Activated T-cell treated with anti-CD3 and anti-CD28 coated beads for 1 hour (primary cell): Measurements from ENCODE around the gene STH.
"Not testable (repeated sequence)": the region's sequence is repeated elsewhere in the genome, so short reads cannot be mapped to it uniquely, and the experiment has no call there.

Experiments used
- DNase-seq: peaks from one replicate; pipeline ENCODE4 v3.0.0-alpha.2; 2020; ENCODE audit warnings: low read depth

The STH gene

DNA sequence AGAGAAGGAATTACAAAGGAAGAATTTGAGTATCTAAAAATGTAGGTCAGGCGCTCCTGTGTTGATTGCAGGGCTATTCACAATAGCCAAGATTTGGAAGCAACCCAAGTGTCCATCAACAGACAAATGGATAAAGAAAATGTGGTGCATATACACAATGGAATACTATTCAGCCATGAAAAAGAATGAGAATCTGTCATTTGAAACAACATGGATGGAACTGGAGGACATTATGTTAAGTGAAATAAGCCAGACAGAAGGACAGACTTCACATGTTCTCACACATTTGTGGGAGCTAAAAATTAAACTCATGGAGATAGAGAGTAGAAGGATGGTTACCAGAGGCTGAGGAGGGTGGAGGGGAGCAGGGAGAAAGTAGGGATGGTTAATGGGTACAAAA is 7.0 kb downstream of the STH start:
- DNase-seq = not testable (repeated sequence)

DNA sequence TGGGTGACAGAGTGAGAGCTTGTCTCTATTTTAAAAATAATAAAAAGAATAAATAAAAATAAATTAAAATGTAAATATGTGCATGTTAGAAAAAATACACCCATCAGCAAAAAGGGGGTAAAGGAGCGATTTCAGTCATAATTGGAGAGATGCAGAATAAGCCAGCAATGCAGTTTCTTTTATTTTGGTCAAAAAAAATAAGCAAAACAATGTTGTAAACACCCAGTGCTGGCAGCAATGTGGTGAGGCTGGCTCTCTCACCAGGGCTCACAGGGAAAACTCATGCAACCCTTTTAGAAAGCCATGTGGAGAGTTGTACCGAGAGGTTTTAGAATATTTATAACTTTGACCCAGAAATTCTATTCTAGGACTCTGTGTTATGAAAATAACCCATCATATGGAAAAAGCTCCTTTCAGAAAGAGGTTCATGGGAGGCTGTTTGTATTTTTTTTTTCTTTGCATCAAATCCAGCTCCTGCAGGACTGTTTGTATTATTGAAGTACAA is 8.5 kb downstream of the STH start:
- no peak for DNase-seq

DNA sequence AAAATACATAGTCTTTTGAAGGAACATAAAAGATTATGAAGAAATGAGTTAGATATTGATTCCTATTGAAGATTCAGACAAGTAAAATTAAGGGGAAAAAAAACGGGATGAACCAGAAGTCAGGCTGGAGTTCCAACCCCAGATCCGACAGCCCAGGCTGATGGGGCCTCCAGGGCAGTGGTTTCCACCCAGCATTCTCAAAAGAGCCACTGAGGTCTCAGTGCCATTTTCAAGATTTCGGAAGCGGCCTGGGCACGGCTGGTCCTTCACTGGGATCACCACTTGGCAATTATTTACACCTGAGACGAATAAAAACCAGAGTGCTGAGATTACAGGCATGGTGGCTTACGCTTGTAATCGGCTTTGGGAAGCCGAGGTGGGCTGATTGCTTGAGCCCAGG is 9.5 kb downstream of the STH start:
- DNase-seq = no peak

DNA sequence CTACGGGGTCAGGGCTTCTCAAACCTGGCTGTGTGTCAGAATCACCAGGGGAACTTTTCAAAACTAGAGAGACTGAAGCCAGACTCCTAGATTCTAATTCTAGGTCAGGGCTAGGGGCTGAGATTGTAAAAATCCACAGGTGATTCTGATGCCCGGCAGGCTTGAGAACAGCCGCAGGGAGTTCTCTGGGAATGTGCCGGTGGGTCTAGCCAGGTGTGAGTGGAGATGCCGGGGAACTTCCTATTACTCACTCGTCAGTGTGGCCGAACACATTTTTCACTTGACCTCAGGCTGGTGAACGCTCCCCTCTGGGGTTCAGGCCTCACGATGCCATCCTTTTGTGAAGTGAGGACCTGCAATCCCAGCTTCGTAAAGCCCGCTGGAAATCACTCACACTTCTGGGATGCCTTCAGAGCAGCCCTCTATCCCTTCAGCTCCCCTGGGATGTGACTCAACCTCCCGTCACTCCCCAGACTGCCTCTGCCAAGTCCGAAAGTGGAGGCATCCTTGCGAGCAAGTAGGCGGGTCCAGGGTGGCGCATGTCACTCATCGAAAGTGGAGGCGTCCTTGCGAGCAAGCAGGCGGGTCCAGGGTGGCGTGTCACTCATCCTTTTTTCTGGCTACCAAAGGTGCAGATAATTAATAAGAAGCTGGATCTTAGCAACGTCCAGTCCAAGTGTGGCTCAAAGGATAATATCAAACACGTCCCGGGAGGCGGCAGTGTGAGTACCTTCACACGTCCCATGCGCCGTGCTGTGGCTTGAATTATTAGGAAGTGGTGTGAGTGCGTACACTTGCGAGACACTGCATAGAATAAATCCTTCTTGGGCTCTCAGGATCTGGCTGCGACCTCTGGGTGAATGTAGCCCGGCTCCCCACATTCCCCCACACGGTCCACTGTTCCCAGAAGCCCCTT is 10.9 kb downstream of the STH start:
- no peak for DNase-seq

DNA sequence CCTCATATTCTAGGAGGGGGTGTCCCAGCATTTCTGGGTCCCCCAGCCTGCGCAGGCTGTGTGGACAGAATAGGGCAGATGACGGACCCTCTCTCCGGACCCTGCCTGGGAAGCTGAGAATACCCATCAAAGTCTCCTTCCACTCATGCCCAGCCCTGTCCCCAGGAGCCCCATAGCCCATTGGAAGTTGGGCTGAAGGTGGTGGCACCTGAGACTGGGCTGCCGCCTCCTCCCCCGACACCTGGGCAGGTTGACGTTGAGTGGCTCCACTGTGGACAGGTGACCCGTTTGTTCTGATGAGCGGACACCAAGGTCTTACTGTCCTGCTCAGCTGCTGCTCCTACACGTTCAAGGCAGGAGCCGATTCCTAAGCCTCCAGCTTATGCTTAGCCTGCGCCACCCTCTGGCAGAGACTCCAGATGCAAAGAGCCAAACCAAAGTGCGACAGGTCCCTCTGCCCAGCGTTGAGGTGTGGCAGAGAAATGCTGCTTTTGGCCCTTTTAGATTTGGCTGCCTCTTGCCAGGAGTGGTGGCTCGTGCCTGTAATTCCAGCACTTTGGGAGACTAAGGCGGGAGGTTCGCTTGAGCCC is 11.6 kb downstream of the STH start:
- no peak for DNase-seq

DNA sequence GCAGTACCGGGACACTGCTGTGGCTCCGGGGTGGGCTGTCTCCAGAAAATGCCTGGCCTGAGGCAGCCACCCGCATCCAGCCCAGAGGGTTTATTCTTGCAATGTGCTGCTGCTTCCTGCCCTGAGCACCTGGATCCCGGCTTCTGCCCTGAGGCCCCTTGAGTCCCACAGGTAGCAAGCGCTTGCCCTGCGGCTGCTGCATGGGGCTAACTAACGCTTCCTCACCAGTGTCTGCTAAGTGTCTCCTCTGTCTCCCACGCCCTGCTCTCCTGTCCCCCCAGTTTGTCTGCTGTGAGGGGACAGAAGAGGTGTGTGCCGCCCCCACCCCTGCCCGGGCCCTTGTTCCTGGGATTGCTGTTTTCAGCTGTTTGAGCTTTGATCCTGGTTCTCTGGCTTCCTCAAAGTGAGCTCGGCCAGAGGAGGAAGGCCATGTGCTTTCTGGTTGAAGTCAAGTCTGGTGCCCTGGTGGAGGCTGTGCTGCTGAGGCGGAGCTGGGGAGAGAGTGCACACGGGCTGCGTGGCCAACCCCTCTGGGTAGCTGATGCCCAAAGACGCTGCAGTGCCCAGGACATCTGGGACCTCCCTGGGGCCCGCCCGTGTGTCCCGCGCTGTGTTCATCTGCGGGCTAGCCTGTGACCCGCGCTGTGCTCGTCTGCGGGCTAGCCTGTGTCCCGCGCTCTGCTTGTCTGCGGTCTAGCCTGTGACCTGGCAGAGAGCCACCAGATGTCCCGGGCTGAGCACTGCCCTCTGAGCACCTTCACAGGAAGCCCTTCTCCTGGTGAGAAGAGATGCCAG is 12.9 kb downstream of the STH start:
- DNase-seq = no peak

DNA sequence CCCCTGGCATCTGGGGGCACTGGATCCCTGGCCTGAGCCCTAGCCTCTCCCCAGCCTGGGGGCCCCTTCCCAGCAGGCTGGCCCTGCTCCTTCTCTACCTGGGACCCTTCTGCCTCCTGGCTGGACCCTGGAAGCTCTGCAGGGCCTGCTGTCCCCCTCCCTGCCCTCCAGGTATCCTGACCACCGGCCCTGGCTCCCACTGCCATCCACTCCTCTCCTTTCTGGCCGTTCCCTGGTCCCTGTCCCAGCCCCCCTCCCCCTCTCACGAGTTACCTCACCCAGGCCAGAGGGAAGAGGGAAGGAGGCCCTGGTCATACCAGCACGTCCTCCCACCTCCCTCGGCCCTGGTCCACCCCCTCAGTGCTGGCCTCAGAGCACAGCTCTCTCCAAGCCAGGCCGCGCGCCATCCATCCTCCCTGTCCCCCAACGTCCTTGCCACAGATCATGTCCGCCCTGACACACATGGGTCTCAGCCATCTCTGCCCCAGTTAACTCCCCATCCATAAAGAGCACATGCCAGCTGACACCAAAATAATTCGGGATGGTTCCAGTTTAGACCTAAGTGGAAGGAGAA is 13.5 kb downstream of the STH start:
- DNase-seq = no peak

DNA sequence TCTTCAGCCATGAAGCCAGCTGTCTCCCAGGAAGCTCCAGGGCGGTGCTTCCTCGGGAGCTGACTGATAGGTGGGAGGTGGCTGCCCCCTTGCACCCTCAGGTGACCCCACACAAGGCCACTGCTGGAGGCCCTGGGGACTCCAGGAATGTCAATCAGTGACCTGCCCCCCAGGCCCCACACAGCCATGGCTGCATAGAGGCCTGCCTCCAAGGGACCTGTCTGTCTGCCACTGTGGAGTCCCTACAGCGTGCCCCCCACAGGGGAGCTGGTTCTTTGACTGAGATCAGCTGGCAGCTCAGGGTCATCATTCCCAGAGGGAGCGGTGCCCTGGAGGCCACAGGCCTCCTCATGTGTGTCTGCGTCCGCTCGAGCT is 14.1 kb downstream of the STH start:
- DNase-seq = no peak

DNA sequence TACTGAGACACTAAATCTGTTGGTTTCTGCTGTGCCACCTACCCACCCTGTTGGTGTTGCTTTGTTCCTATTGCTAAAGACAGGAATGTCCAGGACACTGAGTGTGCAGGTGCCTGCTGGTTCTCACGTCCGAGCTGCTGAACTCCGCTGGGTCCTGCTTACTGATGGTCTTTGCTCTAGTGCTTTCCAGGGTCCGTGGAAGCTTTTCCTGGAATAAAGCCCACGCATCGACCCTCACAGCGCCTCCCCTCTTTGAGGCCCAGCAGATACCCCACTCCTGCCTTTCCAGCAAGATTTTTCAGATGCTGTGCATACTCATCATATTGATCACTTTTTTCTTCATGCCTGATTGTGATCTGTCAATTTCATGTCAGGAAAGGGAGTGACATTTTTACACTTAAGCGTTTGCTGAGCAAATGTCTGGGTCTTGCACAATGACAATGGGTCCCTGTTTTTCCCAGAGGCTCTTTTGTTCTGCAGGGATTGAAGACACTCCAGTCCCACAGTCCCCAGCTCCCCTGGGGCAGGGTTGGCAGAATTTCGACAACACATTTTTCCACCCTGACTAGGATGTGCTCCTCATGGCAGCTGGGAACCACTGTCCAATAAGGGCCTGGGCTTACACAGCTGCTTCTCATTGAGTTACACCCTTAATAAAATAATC is 14.6 kb downstream of the STH start:
- no peak for DNase-seq

DNA sequence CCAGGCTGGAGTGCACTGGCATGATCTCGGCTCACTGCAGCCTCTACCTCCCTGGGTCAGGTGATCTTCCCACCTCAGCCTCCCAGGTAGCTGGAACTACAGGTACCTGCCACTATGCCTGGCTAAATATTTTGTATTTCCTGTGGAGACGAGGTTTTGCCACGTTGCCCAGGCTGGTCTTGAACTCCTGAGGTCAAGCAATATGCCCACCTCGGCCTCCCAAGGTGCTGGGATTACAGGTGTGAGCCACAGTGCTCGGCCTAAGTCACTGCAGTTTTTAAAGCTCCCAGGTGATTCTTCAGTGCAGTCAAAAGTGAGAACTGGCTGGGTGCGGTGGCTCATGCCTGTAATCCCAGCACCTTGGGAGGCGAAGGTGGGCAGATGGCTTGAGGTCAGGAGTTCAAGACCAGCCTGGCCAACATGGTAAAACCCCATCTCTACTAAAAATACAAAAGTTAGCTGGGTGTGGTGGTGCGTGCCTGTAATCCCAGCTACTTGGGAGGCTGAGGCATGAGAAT is 20.4 kb downstream of the STH start:
- DNase-seq = not testable (repeated sequence)

DNA sequence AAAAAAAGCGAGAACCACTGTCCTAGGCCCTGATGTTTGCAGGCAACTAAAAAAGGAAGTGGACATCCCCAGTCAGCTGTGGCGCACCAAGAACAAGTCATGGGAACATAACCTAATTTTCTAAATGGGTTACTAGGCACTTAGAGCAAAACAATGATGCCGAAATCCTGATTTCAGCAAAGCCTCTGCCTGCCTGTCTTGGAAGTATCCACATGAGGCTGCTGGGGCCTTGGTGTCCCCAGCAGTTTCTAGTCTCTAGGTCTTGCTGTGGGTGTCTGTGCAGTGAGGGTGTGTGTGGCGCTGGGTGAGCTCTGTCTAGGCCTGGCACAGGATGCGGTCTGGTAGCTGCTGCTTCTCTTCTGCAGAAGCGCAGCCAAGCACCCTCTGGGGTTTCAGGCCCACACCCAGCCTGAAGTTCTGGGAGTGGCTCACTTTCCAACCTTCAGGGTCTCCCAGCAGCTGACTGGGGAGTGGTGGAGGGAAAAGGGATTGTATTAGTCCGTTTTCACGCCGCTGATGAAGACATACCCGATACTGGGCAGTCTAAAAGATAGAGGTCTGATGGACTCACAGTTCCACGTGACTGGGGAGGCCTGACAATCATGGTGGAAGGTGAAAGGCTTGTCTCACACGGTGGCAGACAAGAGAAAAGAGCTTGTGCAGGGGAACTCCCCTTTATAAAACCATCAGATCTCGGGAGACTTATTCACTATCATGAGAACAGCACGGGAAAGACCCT is 21.1 kb downstream of the STH start:
- DNase-seq = peak; percentile 30

DNA sequence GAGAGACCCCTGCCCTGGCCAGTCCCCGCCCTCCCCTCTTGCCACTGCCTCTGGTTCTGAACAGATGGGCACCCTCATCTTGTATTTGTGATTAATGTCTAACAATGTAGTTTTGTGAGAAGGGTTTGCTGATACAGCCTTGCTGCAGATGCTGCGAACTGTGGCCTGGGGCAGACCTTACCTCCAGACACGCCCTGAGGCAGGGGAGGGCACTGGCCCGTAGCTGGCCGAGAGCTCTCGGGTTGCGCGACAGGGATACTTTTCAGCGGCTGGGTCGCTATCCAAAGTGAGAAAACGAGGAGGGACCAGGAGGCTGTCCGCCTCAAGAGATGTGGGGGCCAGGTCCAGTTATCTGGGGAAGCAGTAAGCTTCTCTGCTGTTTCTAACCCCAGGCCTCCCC is 21.9 kb downstream of the STH start:
- DNase-seq = no peak

DNA sequence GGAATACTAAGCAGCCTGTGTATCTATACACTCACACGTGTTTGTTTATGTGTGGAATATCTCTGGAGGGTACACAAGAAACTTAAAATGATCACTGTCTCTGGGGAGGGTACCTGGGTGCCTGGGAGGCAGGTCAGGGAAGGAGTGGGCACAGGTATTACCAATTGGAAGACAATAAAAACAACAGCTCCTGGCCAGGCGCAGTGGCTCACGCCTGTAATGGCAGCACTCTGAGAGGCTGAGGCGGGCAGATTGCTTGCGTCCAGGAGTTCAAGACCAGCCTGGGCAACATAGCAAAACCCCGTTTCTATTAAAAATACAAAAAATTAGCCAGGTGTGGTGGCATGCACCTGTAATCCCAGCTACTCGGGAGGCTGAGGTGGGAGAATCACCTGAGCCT is 24.3 kb downstream of the STH start:
- not testable (repeated sequence) for DNase-seq

DNA sequence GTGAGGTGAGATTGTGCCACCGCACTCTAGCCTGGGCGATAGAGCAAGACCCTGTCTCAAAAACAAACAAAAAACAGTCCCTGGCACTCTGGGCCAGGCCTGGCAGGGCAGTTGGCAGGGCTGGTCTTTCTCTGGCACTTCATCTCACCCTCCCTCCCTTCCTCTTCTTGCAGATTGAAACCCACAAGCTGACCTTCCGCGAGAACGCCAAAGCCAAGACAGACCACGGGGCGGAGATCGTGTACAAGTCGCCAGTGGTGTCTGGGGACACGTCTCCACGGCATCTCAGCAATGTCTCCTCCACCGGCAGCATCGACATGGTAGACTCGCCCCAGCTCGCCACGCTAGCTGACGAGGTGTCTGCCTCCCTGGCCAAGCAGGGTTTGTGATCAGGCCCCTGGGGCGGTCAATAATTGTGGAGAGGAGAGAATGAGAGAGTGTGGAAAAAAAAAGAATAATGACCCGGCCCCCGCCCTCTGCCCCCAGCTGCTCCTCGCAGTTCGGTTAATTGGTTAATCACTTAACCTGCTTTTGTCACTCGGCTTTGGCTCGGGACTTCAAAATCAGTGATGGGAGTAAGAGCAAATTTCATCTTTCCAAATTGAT is 24.8 kb downstream of the STH start:
- no peak for DNase-seq

DNA sequence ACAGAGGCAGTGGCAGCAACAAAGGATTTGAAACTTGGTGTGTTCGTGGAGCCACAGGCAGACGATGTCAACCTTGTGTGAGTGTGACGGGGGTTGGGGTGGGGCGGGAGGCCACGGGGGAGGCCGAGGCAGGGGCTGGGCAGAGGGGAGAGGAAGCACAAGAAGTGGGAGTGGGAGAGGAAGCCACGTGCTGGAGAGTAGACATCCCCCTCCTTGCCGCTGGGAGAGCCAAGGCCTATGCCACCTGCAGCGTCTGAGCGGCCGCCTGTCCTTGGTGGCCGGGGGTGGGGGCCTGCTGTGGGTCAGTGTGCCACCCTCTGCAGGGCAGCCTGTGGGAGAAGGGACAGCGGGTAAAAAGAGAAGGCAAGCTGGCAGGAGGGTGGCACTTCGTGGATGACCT is 25.5 kb downstream of the STH start:
- DNase-seq = no peak

DNA sequence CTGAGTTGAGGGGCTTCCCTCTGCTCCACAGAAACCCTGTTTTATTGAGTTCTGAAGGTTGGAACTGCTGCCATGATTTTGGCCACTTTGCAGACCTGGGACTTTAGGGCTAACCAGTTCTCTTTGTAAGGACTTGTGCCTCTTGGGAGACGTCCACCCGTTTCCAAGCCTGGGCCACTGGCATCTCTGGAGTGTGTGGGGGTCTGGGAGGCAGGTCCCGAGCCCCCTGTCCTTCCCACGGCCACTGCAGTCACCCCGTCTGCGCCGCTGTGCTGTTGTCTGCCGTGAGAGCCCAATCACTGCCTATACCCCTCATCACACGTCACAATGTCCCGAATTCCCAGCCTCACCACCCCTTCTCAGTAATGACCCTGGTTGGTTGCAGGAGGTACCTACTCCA is 26.0 kb downstream of the STH start:
- DNase-seq = no peak

DNA sequence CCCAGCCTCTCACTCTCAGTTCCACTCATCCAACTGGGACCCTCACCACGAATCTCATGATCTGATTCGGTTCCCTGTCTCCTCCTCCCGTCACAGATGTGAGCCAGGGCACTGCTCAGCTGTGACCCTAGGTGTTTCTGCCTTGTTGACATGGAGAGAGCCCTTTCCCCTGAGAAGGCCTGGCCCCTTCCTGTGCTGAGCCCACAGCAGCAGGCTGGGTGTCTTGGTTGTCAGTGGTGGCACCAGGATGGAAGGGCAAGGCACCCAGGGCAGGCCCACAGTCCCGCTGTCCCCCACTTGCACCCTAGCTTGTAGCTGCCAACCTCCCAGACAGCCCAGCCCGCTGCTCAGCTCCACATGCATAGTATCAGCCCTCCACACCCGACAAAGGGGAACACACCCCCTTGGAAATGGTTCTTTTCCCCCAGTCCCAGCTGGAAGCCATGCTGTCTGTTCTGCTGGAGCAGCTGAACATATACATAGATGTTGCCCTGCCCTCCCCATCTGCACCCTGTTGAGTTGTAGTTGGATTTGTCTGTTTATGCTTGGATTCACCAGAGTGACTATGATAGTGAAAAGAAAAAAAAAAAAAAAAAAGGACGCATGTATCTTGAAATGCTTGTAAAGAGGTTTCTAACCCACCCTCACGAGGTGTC is 26.6 kb downstream of the STH start:
- DNase-seq = no peak

DNA sequence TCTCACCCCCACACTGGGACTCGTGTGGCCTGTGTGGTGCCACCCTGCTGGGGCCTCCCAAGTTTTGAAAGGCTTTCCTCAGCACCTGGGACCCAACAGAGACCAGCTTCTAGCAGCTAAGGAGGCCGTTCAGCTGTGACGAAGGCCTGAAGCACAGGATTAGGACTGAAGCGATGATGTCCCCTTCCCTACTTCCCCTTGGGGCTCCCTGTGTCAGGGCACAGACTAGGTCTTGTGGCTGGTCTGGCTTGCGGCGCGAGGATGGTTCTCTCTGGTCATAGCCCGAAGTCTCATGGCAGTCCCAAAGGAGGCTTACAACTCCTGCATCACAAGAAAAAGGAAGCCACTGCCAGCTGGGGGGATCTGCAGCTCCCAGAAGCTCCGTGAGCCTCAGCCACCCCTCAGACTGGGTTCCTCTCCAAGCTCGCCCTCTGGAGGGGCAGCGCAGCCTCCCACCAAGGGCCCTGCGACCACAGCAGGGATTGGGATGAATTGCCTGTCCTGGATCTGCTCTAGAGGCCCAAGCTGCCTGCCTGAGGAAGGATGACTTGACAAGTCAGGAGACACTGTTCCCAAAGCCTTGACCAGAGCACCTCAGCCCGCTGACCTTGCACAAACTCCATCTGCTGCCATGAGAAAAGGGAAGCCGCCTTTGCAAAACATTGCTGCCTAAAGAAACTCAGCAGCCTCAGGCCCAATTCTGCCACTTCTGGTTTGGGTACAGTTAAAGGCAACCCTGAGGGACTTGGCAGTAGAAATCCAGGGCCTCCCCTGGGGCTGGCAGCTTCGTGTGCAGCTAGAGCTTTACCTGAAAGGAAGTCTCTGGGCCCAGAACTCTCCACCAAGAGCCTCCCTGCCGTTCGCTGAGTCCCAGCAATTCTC is 27.4 kb downstream of the STH start:
- no peak for DNase-seq
